ENCODE data around the gene CCDC17.
"Not testable (repeated sequence)": the region's sequence is repeated elsewhere in the genome, so short reads cannot be mapped to it uniquely, and the experiment has no call there.

CCDC17 gene

DNA sequence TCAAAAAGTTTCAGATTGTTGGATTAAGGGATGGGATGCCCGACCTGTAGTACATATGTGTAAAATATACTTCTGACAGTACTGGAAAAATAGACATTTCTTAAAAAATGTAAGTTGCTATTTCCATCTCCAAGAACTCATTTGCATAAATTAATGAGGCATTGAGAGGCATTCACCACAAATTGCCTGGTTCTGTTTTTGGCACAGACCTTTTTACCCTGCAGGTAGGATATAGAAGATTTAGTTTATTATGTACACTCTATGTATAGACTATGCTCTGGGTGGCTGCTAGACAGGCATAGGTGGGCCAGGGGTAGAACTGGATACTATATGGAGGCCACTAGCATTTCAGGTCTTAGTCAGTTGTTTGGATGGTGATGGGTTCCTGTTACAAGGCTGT is 8.0 kb downstream of the CCDC17 start:
- in situ Hi-C loops (cut with HindIII; ENCODE audit: low sequenced_read_pairs) = no loop called here
- H3K4me3 ChIP-seq (ENCODE audit: low read depth, low read length) = no peak overlapping the region
- DNase-seq (ENCODE audit: low read depth, low spot score) = no peak
- TF ChIP-seq, protein P1, sequence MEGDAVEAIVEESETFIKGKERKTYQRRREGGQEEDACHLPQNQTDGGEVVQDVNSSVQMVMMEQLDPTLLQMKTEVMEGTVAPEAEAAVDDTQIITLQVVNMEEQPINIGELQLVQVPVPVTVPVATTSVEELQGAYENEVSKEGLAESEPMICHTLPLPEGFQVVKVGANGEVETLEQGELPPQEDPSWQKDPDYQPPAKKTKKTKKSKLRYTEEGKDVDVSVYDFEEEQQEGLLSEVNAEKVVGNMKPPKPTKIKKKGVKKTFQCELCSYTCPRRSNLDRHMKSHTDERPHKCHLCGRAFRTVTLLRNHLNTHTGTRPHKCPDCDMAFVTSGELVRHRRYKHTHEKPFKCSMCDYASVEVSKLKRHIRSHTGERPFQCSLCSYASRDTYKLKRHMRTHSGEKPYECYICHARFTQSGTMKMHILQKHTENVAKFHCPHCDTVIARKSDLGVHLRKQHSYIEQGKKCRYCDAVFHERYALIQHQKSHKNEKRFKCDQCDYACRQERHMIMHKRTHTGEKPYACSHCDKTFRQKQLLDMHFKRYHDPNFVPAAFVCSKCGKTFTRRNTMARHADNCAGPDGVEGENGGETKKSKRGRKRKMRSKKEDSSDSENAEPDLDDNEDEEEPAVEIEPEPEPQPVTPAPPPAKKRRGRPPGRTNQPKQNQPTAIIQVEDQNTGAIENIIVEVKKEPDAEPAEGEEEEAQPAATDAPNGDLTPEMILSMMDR (IDR thresholded peaks at IDR 0.05; ENCODE audit: low read depth, low read length) = no peak

DNA sequence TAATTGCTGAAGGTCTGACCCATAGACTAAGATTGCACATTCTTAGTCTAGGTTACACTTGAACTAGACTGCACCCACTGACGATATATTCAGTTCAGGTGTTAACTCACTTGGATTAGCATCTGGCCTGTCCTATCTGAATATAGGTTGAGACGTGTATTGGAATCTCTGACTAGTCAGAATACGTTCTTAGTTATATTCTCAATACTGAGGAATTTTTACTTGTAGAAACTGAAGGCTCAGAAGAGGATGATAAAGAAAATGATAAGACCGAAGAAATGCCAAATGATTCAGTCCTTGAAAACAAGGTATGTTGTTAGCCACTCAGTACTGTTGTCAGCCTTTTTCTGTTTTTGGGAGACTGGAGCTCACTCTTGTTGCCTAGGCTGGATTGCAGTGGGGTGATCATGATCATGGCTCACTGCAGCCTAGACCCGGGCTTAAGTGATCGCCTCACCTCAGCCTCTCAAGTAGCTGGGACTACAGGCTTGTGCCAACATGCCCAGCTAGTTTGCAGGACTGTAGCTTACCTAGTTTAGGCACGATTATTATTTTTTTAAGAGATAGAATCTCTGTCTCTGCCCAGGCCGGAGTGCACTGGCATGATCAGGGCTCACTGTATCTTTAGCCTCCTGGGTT is 10.8 kb downstream of the CCDC17 start:
- in situ Hi-C loops (cut with HindIII; ENCODE audit: low sequenced_read_pairs) = no loop called here
- TF ChIP-seq, protein P1 (IDR thresholded peaks at IDR 0.05; ENCODE audit: low read depth, low read length) = no peak
- no peak for DNase-seq (ENCODE audit: low read depth, low spot score)
- no peak overlapping the region for H3K4me3 ChIP-seq (ENCODE audit: low read depth, low read length)

DNA sequence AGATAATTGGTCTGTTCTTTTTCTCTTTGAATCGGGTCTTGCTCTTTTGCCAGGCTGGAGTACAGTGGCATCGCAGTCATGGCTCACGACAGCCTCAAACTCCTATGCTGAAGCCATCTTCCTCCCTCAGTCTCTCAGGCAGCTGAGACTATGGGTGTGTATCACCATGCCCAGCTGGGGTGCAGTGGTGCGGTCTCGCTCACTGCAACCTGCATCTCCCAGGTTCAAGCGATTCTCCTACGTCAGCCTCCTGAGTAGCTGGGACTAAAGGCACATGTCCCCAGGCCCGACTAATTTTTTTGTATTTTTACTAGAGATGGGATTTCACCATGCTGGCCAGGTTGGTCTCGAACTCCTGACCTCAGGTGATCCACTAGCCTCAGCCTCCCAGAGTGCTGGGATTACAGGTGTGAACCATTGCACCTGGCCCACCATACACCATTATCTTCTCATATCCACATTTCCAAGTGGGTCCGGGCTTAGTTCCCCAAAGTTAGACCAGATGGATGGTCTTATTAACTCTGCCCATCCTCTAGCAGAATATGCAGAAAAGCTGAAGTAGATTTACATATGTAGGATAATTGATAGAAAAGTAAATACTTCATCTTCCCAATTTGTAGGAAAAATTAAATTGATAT is 13.1 kb downstream of the CCDC17 start:
- H3K4me3 ChIP-seq (ENCODE audit: low read depth, low read length) = no peak overlapping the region
- TF ChIP-seq, protein P1 (IDR thresholded peaks at IDR 0.05; ENCODE audit: low read depth, low read length) = no peak
- DNase-seq (ENCODE audit: low read depth, low spot score) = no peak
- in situ Hi-C loops (cut with HindIII; ENCODE audit: low sequenced_read_pairs) = no loop called here

DNA sequence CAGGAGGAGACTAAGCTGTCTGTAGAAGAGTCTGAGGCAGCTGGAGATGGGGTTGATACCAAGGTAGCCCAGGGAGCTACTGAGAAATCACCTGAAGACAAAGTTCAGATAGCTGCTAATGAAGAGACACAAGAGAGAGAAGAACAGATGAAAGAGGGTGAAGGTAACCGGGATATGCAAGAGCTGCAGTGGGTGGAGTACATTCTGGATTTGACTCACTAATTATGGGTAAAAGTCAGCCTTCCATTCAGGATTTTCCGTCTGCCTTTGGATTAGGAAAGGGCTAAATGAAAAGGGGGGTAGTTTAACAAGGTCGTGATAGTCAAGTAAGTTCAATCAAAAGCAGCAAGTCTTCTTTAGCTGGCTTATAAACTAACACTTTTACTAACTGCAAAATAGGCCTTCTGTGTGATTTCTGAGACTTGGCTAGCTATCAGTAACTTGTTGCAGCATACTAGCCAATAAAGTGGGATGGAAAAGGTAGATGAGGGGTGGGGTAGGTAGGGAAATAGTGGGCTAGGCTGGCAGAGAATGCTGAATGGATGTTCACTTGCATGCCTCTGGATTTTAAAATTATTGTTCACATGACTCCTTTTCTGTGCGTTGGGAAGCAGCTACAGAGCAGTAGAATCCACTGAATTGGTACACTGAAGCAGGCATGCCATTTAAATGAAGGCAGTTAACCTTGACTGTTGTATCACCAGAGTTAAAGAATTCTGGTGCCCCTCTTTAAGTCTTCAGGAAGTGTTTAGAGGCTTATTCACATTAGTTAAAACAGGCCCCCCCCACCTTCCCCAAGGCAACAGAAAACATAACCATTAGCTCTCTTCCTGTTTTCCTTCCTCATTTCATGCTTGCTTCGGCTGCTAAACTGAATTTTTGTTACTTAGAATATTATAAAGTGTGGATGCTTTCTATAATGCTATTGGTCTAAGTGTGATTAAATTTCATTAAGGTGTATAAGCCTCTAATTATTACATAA is 15.4 kb downstream of the CCDC17 start:
- H3K4me3 ChIP-seq (ENCODE audit: low read depth, low read length) = no peak overlapping the region
- TF ChIP-seq, protein P1 (IDR thresholded peaks at IDR 0.05; ENCODE audit: low read depth, low read length) = no peak
- in situ Hi-C loops (cut with HindIII; ENCODE audit: low sequenced_read_pairs) = no loop called here
- DNase-seq (ENCODE audit: low read depth, low spot score) = no peak

DNA sequence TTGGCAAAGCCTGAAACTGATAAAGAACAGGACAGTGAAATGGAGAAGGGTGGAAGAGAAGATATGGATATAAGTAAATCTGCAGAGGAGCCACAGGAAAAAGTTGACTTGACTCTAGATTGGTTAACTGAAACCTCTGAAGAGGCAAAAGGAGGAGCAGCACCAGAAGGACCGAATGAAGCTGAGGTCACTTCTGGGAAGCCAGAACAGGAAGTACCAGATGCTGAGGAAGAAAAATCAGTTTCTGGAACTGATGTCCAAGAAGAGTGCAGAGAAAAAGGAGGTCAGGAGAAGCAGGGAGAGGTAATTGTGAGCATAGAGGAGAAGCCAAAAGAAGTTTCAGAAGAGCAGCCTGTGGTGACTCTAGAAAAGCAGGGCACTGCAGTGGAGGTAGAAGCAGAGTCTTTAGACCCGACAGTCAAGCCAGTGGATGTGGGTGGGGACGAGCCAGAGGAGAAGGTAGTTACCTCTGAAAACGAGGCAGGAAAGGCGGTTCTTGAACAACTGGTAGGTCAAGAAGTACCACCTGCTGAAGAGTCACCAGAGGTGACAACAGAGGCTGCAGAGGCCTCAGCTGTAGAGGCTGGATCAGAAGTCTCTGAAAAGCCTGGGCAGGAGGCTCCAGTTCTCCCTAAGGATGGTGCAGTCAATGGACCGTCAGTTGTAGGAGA is 16.3 kb downstream of the CCDC17 start:
- no peak for DNase-seq (ENCODE audit: low read depth, low spot score)
- no peak overlapping the region for H3K4me3 ChIP-seq (ENCODE audit: low read depth, low read length)
- TF ChIP-seq, protein P1 (IDR thresholded peaks at IDR 0.05; ENCODE audit: low read depth, low read length) = no peak
- in situ Hi-C loops (cut with HindIII; ENCODE audit: low sequenced_read_pairs) = no loop called here

DNA sequence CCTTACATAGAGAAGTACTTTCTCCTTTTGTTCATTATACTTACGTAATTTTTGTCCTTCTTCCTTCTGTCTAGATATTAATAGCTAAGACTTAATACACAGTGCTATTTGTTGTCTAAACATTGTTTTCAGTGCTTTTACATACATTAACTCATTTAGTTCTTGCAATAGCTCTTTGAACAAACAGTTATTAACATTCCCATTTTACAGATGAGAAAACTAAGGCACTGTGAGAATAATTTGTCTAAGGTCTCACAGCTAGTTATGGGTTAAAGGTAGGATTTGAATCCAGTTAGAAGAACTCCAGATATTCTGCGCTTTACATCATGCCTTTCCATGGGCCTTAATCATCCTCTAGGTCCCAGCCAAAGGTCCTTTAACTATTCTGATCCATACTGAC is 19.6 kb downstream of the CCDC17 start:
- in situ Hi-C loops (cut with HindIII; ENCODE audit: low sequenced_read_pairs) = no loop called here
- TF ChIP-seq, protein P1 (IDR thresholded peaks at IDR 0.05; ENCODE audit: low read depth, low read length) = no peak
- no peak for DNase-seq (ENCODE audit: low read depth, low spot score)
- H3K4me3 ChIP-seq (ENCODE audit: low read depth, low read length) = no peak overlapping the region

DNA sequence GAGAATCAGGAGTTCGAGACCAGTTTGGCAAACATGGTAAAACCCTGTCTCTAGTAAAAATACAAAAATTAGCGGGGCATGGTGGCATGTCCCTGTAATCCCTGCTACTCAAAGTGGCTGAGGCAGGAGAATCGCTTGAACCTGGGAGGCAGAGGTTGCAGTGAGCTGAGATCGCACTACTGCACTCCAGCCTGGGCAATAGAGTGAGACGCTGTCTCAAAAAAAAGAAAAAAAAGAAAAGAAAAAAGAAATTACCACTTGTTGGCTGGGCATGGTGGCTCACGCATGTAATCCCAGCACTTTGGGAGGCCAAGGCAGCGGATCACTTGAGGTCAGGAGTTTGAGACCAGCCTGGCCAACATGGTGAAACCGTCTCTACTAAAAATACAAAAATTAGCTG is 27.1 kb downstream of the CCDC17 start:
- in situ Hi-C loops (cut with HindIII; ENCODE audit: low sequenced_read_pairs); DNase-seq (ENCODE audit: low read depth, low spot score); H3K4me3 ChIP-seq (ENCODE audit: low read depth, low read length): not testable (repeated sequence)

Data from astrocyte of the spinal cord (primary cell).